Stomach (tissue), 4 donors: Measurements from ENCODE around the gene OR9Q1.
"Not testable (repeated sequence)": the region's sequence is repeated elsewhere in the genome, so short reads cannot be mapped to it uniquely, and the experiment has no call there.

ENCODE experiments used
- EP300 ChIP-seq: sonication (generic); formaldehyde crosslinking; IDR thresholded peaks from one replicate; pipeline ENCODE4 v1.6.1; 2017; ENCODE audit warnings: antibody characterized with exemption
- POLR2A ChIP-seq, 4 donors: fragments of 450-650 bp; IDR thresholded peaks; one replicate each; pipeline ENCODE4 v1.6.1; 2016; ENCODE audit warnings: antibody characterized with exemption in 4 of 4, control low read depth in 2 of 4, mild to moderate bottlenecking in 1 of 4, moderate library complexity in 1 of 4
- POLR2AphosphoS5 ChIP-seq, 3 donors: sonication (generic); formaldehyde crosslinking; IDR thresholded peaks; one replicate each; pipeline ENCODE4 v1.6.1; 2016; ENCODE audit warnings: antibody characterized with exemption in 3 of 3
- TF ChIP-seq, protein P1 (sequence below), 7 experiments: fragments of 450-650 bp in 4 of 7; fragments of 200-600 bp in 3 of 7; sonication (generic) in 3 of 7; IDR thresholded peaks; one replicate each; pipeline ENCODE4 v1.5.1; 2016 to 2019; ENCODE audit warnings: antibody characterized with exemption in 7 of 7, control low read depth in 2 of 7, mild to moderate bottlenecking in 1 of 7

DNA sequence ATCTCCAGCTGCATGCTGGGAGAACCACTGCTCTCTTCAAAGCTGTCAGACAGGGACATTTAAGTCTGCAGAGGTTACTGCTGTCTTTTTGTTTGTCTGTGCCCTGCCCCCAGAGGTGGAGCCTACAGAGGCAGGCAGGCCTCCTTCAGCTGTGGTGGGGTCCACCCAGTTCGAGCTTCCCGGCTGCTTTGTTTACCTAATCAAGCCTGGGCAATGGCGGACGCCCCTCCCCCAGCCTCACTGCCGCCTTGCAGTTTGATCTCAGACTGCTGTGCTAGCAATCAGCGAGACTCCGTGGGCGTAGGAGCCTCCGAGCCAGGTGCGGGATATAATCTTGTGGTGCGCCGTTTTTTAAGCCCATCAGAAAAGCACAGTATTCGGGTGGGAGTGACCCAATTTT, 24.2 kb upstream of the OR9Q1 start:
- TF ChIP-seq POLR2A (IDR thresholded peaks at IDR 0.05); POLR2AphosphoS5 (IDR thresholded peaks at IDR 0.05); EP300: not testable (repeated sequence)
- TF ChIP-seq, protein P1, sequence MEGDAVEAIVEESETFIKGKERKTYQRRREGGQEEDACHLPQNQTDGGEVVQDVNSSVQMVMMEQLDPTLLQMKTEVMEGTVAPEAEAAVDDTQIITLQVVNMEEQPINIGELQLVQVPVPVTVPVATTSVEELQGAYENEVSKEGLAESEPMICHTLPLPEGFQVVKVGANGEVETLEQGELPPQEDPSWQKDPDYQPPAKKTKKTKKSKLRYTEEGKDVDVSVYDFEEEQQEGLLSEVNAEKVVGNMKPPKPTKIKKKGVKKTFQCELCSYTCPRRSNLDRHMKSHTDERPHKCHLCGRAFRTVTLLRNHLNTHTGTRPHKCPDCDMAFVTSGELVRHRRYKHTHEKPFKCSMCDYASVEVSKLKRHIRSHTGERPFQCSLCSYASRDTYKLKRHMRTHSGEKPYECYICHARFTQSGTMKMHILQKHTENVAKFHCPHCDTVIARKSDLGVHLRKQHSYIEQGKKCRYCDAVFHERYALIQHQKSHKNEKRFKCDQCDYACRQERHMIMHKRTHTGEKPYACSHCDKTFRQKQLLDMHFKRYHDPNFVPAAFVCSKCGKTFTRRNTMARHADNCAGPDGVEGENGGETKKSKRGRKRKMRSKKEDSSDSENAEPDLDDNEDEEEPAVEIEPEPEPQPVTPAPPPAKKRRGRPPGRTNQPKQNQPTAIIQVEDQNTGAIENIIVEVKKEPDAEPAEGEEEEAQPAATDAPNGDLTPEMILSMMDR (IDR thresholded peaks at IDR 0.05): not testable (repeated sequence)
